ENCODE results near the gene LEP.
"Not testable (repeated sequence)": the region's sequence is repeated elsewhere in the genome, so short reads cannot be mapped to it uniquely, and the experiment has no call there.

LEP gene

GRCh38 chr7:128278366-128278765, 37.3 kb downstream of the LEP start:
- Histone ChIP-seq H3K9ac (ENCODE audit: low read length in 5 of 5) (no peak overlapping the region), H3K36me3 (ENCODE audit: control insufficient read depth in 5 of 5, insufficient read depth in 5 of 5, low read length in 5 of 5) (no peaks in the 10 kb centered on the region), H3K4me1 (ENCODE audit: control insufficient read depth in 5 of 5, insufficient read depth in 5 of 5, low read length in 5 of 5) (no peaks in the 10 kb centered on the region), H3K27ac (ENCODE audit: low read depth, low read length) (no peak overlapping the region), H3K4me3 (ENCODE audit: low read depth in 1 of 5, low read length in 5 of 5) (no peak overlapping the region), H3K9me3 (ENCODE audit: control insufficient read depth in 5 of 5, low read length in 5 of 5) (peaks cover 0 to 10% (median 3%) of the 10 kb centered on the region in 5 donors), H3K27me3 (ENCODE audit: control insufficient read depth in 5 of 5, insufficient read depth in 4 of 5, low read length in 5 of 5) (no peaks in the 10 kb centered on the region)

GRCh38 chr7:128279124-128279713, 38.1 kb downstream of the LEP start:
- H3K4me1 ChIP-seq (ENCODE audit: control insufficient read depth in 5 of 5, insufficient read depth in 5 of 5, low read length in 5 of 5): no peaks in the 10 kb centered on the region
- H3K9ac ChIP-seq (ENCODE audit: low read length in 5 of 5): no peak overlapping the region
- H3K36me3 ChIP-seq (ENCODE audit: control insufficient read depth in 5 of 5, insufficient read depth in 5 of 5, low read length in 5 of 5): no peaks in the 10 kb centered on the region
- no peak overlapping the region for H3K27ac ChIP-seq (ENCODE audit: low read depth, low read length)
- H3K4me3 ChIP-seq (ENCODE audit: low read depth in 1 of 5, low read length in 5 of 5): no peak overlapping the region
- no peaks in the 10 kb centered on the region for H3K27me3 ChIP-seq (ENCODE audit: control insufficient read depth in 5 of 5, insufficient read depth in 4 of 5, low read length in 5 of 5)
- peaks cover 0 to 10% (median 3%) of the 10 kb centered on the region in 5 donors for H3K9me3 ChIP-seq (ENCODE audit: control insufficient read depth in 5 of 5, low read length in 5 of 5)

- H3K27me3 ChIP-seq (ENCODE audit: control insufficient read depth in 5 of 5, insufficient read depth in 4 of 5, low read length in 5 of 5); H3K36me3 ChIP-seq (ENCODE audit: control insufficient read depth in 5 of 5, insufficient read depth in 5 of 5, low read length in 5 of 5); H3K4me1 ChIP-seq (ENCODE audit: control insufficient read depth in 5 of 5, insufficient read depth in 5 of 5, low read length in 5 of 5); H3K4me3 ChIP-seq (ENCODE audit: low read depth in 1 of 5, low read length in 5 of 5); H3K27ac ChIP-seq (ENCODE audit: low read depth, low read length); H3K9me3 ChIP-seq (ENCODE audit: control insufficient read depth in 5 of 5, low read length in 5 of 5); H3K9ac ChIP-seq (ENCODE audit: low read length in 5 of 5): not testable (repeated sequence)
Observed at GRCh38 chr7:128280451-128280850, 39.4 kb downstream of the LEP start.

GRCh38 chr7:128281605-128282380, 40.7 kb downstream of the LEP start:
- Histone ChIP-seq H3K9me3 (ENCODE audit: control insufficient read depth in 5 of 5, low read length in 5 of 5) (peaks cover 0 to 12% (median 8%) of the 10 kb centered on the region in 5 donors), H3K9ac (ENCODE audit: low read length in 5 of 5) (no peak overlapping the region), H3K27me3 (ENCODE audit: control insufficient read depth in 5 of 5, insufficient read depth in 4 of 5, low read length in 5 of 5) (no peaks in the 10 kb centered on the region), H3K36me3 (ENCODE audit: control insufficient read depth in 5 of 5, insufficient read depth in 5 of 5, low read length in 5 of 5) (peaks cover 0 to 4% (median 0%) of the 10 kb centered on the region in 5 donors), H3K4me1 (ENCODE audit: control insufficient read depth in 5 of 5, insufficient read depth in 5 of 5, low read length in 5 of 5) (peaks cover 0 to 9% (median 4%) of the 10 kb centered on the region in 5 donors), H3K4me3 (ENCODE audit: low read depth in 1 of 5, low read length in 5 of 5) (no peak overlapping the region), H3K27ac (ENCODE audit: low read depth, low read length) (no peak overlapping the region)

GRCh38 chr7:128284102-128284501, 43.0 kb downstream of the LEP start:
- Histone ChIP-seq H3K27ac (ENCODE audit: low read depth, low read length) (no peak overlapping the region), H3K9me3 (ENCODE audit: control insufficient read depth in 5 of 5, low read length in 5 of 5) (peaks cover 0 to 12% (median 8%) of the 10 kb centered on the region in 5 donors), H3K36me3 (ENCODE audit: control insufficient read depth in 5 of 5, insufficient read depth in 5 of 5, low read length in 5 of 5) (peaks cover 0 to 7% (median 0%) of the 10 kb centered on the region in 5 donors), H3K4me3 (ENCODE audit: low read depth in 1 of 5, low read length in 5 of 5) (no peak overlapping the region), H3K4me1 (ENCODE audit: control insufficient read depth in 5 of 5, insufficient read depth in 5 of 5, low read length in 5 of 5) (peaks cover 0 to 9% (median 4%) of the 10 kb centered on the region in 5 donors), H3K9ac (ENCODE audit: low read length in 5 of 5) (no peak overlapping the region), H3K27me3 (ENCODE audit: control insufficient read depth in 5 of 5, insufficient read depth in 4 of 5, low read length in 5 of 5) (no peaks in the 10 kb centered on the region)

GRCh38 chr7:128287556-128287955, 46.5 kb downstream of the LEP start:
- Histone ChIP-seq H3K9me3 (ENCODE audit: control insufficient read depth in 5 of 5, low read length in 5 of 5) (peaks cover 0 to 5% (median 3%) of the 10 kb centered on the region in 5 donors), H3K27me3 (ENCODE audit: control insufficient read depth in 5 of 5, insufficient read depth in 4 of 5, low read length in 5 of 5) (no peaks in the 10 kb centered on the region), H3K9ac (ENCODE audit: low read length in 5 of 5) (no peak overlapping the region), H3K4me3 (ENCODE audit: low read depth in 1 of 5, low read length in 5 of 5) (no peak overlapping the region), H3K36me3 (ENCODE audit: control insufficient read depth in 5 of 5, insufficient read depth in 5 of 5, low read length in 5 of 5) (peaks cover 0 to 7% (median 0%) of the 10 kb centered on the region in 5 donors), H3K4me1 (ENCODE audit: control insufficient read depth in 5 of 5, insufficient read depth in 5 of 5, low read length in 5 of 5) (peaks cover 0 to 9% (median 4%) of the 10 kb centered on the region in 5 donors), H3K27ac (ENCODE audit: low read depth, low read length) (no peak overlapping the region)

- H3K4me1 ChIP-seq (ENCODE audit: control insufficient read depth in 5 of 5, insufficient read depth in 5 of 5, low read length in 5 of 5): peaks cover 0 to 37% (median 23%) of the 10 kb centered on the region in 5 donors
- H3K27me3 ChIP-seq (ENCODE audit: control insufficient read depth in 5 of 5, insufficient read depth in 4 of 5, low read length in 5 of 5); H3K9me3 ChIP-seq (ENCODE audit: control insufficient read depth in 5 of 5, low read length in 5 of 5); H3K27ac ChIP-seq (ENCODE audit: low read depth, low read length); H3K9ac ChIP-seq (ENCODE audit: low read length in 5 of 5); H3K4me3 ChIP-seq (ENCODE audit: low read depth in 1 of 5, low read length in 5 of 5); H3K36me3 ChIP-seq (ENCODE audit: control insufficient read depth in 5 of 5, insufficient read depth in 5 of 5, low read length in 5 of 5): not testable (repeated sequence)
Observed at GRCh38 chr7:128298004-128298403, 56.9 kb downstream of the LEP start.

- Histone ChIP-seq H3K27ac (ENCODE audit: low read depth, low read length) (peak overlapping the region; percentile 5), H3K36me3 (ENCODE audit: control insufficient read depth in 5 of 5, insufficient read depth in 5 of 5, low read length in 5 of 5) (peaks cover 0 to 8% (median 4%) of the 10 kb centered on the region in 5 donors), H3K4me3 (ENCODE audit: low read depth in 1 of 5, low read length in 5 of 5) (no peak overlapping the region), H3K27me3 (ENCODE audit: control insufficient read depth in 5 of 5, insufficient read depth in 4 of 5, low read length in 5 of 5) (no peaks in the 10 kb centered on the region), H3K4me1 (ENCODE audit: control insufficient read depth in 5 of 5, insufficient read depth in 5 of 5, low read length in 5 of 5) (peaks cover 0 to 37% (median 23%) of the 10 kb centered on the region in 5 donors), H3K9ac (ENCODE audit: low read length in 5 of 5) (no peak overlapping the region), H3K9me3 (ENCODE audit: control insufficient read depth in 5 of 5, low read length in 5 of 5) (no peaks in the 10 kb centered on the region)
Observed at GRCh38 chr7:128299109-128299607, 58.1 kb downstream of the LEP start.

GRCh38 chr7:128302139-128302538, 61.1 kb downstream of the LEP start:
- peaks cover 0 to 46% (median 26%) of the 10 kb centered on the region in 5 donors for H3K4me1 ChIP-seq (ENCODE audit: control insufficient read depth in 5 of 5, insufficient read depth in 5 of 5, low read length in 5 of 5)
- no peaks in the 10 kb centered on the region for H3K9me3 ChIP-seq (ENCODE audit: control insufficient read depth in 5 of 5, low read length in 5 of 5)
- H3K9ac ChIP-seq (ENCODE audit: low read length in 5 of 5): no peak overlapping the region
- no peak overlapping the region for H3K4me3 ChIP-seq (ENCODE audit: low read depth in 1 of 5, low read length in 5 of 5)
- no peaks in the 10 kb centered on the region for H3K27me3 ChIP-seq (ENCODE audit: control insufficient read depth in 5 of 5, insufficient read depth in 4 of 5, low read length in 5 of 5)
- peaks cover 9 to 31% (median 23%) of the 10 kb centered on the region in 5 donors for H3K36me3 ChIP-seq (ENCODE audit: control insufficient read depth in 5 of 5, insufficient read depth in 5 of 5, low read length in 5 of 5)
- no peak overlapping the region for H3K27ac ChIP-seq (ENCODE audit: low read depth, low read length)

- Histone ChIP-seq H3K36me3 (ENCODE audit: control insufficient read depth in 5 of 5, insufficient read depth in 5 of 5, low read length in 5 of 5) (peaks cover 12 to 41% (median 30%) of the 10 kb centered on the region in 5 donors), H3K27me3 (ENCODE audit: control insufficient read depth in 5 of 5, insufficient read depth in 4 of 5, low read length in 5 of 5) (no peaks in the 10 kb centered on the region), H3K27ac (ENCODE audit: low read depth, low read length) (no peak overlapping the region), H3K4me1 (ENCODE audit: control insufficient read depth in 5 of 5, insufficient read depth in 5 of 5, low read length in 5 of 5) (peaks cover 0 to 46% (median 26%) of the 10 kb centered on the region in 5 donors), H3K9me3 (ENCODE audit: control insufficient read depth in 5 of 5, low read length in 5 of 5) (no peaks in the 10 kb centered on the region), H3K4me3 (ENCODE audit: low read depth in 1 of 5, low read length in 5 of 5) (no peak overlapping the region), H3K9ac (ENCODE audit: low read length in 5 of 5) (no peak overlapping the region)
Observed at GRCh38 chr7:128303133-128303532, 62.1 kb downstream of the LEP start.

All from subcutaneous abdominal adipose tissue (tissue), 5 donors.